HG03064 (cell line): ENCODE measurements around the gene TIAM2.

Experiments
- ATAC-seq: cut with Tn5 transposase; IDR thresholded peaks from one replicate; pipeline ENCODE4 v1.9.1; 2021; ENCODE audit warnings: low read depth; ENCODE audit not compliant: unreplicated experiment

The TIAM2 gene

GRCh38 chr6:155270561-155271091 is 275.5 kb downstream of the TIAM2 start:
- ATAC-seq = no peak

DNA sequence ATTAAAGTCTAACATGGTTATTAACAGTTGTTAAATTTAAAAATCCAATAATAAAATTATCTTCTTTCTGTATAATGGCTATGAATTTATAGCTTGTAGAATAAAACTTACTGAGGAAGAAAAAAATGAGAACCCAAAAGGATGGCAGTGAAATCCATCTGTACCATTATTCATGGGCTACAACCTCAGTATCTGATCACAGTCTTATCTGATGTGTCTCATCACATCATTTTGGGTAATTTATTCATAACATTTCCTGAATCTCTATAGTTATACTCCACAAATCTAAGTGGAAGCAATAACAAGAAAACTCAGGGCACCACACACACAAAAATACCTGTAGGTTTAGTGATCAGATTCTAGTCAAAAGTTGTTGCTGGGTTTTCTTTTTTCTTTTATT is 276.0 kb downstream of the TIAM2 start:
- no peak for ATAC-seq

- ATAC-seq = no peak
These were observed 277.5 kb downstream of the TIAM2 start for GRCh38 chr6:155272353-155273232.

GRCh38 chr6:155273431-155273830 is 278.3 kb downstream of the TIAM2 start:
- ATAC-seq = no peak

DNA sequence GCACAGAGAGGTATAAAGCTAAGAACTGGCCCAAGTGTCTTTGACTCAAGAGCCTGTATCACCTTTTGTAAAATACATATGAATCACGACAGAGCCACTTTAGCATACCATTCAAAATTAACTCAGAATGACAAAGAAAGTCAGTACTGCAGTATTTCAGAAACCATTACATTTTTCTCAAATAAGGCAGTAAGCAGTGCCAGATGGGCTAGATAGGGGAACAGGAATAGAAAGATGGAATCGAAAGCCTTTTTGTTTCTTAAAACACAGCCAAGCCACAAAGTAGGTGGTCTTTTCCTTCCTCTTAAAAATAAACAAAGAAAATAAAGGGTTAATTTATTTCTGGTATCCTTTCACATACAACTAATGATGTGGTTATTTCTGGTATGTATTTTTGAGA is 279.0 kb downstream of the TIAM2 start:
- no peak for ATAC-seq

DNA sequence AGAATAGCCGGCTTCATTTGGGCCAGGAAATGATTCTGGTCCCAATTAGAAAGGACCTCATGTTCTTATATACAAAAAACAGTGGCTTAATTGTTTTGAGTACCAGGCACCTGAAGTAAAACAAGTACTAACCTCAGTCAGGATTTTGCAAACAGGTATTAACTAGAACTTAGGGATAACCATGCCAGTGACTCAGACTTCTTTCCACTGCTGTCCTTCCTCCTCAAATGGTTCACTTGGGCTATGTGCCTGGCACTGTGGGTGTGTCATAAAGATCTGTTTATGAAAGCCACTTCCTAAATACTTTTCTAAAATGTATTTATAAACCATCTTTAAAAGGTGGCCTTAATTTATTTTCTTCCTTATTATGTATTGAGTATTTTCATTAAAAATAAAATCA is 279.4 kb downstream of the TIAM2 start:
- no peak for ATAC-seq

DNA sequence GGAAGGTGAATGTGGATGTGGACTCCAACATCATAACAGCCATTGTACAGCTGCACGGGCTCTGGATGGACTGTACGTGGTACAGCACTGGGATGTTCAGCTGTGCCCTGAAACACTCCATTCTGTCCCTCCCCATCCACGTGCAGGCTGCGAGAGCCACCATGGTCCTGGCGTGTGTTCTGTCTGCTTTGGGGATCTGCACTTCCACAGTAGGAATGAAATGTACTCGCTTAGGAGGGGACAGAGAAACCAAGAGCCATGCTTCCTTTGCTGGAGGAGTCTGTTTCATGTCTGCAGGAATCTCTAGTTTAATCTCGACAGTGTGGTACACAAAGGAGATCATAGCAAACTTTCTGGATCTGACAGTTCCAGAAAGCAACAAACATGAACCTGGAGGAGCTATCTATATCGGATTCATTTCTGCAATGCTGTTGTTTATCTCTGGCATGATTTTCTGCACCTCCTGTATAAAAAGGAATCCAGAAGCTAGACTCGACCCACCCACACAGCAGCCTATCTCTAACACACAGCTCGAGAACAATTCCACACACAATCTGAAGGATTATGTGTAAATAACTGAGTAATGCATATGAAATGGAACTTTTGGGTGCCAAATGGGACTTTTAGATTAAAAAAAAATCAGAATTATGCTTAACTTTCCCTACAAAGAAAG is 280.8 kb downstream of the TIAM2 start:
- ATAC-seq = no peak

- no peak for ATAC-seq
These were observed 281.5 kb downstream of the TIAM2 start for GRCh38 chr6:155276638-155277037.

DNA sequence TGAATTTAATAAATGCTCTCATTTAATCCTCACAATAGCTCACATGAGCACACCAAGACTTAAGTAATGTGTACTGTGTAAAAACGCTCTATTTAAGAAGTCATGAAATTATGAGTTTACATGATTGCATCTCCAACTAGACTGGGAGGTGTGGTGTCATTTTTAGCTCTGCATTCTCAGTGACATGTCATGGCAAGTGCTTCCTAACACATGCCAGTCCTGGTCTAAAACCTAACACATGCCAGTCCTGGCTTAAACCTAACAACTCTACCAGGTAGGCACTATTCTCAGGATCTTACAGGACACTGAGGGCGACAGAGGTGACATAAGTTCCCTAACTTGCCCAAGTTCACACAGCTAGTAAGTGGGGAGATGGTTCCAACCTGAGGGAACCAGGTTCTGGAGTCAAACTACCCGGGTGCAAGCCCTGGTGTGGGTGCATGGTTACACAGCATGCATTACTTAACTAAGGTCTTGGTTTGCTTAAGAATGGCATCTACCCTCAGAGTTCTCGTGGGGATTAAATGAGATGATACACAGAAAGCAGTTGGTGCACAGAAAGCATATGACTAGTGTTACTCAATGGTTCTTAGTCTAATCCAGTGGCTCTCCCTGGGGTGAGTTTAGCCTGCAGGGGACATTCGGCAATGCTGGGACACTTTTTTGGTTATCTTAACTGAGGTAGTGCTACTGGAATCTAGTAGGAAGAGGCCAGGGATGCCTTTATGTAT is 283.4 kb downstream of the TIAM2 start:
- ATAC-seq = no peak

DNA sequence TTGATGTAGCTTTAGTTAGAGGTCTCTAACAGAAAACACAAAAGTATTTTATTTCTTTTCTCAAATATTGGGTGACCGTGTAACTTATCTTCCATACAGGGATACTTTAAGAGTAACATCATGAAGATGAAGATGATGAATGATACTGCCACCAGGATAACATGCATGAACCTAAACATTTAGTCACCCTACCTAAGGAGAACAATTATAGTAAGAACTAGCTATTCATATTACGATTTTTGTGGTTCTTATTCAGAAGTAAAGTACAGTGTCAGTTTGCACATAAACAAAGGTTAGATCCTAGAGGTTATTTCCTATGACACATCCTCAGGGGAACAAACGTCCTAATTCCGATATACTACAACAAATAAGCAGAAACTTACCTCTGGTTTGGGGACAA is 289.7 kb downstream of the TIAM2 start:
- no peak for ATAC-seq

DNA sequence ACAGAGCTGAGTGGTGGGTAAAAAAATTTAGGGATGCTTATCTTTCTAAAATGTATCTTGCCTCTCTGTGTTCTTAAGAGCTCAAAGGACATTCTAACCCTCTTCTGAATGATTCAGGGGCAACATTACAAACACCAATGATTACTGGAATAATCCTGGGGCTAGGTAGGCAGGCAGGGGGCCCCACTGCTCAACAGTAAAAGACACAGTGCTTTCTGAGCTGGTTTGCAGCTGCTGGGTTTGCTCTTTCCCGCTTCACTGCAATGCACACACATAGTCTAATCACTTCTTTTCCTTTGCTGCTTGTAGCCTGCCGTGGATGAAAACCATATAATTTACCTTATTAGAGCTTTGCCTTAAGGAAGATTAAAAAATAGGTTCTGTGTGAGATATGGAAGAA is 292.6 kb downstream of the TIAM2 start:
- ATAC-seq = no peak

GRCh38 chr6:155290491-155290890 is 295.4 kb downstream of the TIAM2 start:
- ATAC-seq = no peak

DNA sequence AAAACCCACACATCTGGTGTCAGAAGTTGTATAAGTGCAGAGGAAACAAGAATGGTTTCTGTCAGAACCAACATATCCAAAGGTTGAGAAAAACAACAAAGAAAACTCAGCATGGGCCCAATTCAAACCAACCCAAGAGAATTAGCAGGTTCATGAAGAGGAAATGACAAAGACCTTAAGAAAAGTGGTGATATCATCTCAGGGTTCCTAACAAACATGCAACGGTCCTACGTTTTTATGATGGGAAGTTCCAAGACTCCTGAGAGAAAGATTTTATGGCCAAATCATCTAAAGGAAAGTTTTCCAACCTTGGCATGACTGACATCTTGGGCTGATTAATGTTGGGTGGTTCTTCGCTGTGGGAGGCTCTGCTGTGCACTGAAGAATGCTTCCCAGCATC is 296.2 kb downstream of the TIAM2 start:
- ATAC-seq = no peak

DNA sequence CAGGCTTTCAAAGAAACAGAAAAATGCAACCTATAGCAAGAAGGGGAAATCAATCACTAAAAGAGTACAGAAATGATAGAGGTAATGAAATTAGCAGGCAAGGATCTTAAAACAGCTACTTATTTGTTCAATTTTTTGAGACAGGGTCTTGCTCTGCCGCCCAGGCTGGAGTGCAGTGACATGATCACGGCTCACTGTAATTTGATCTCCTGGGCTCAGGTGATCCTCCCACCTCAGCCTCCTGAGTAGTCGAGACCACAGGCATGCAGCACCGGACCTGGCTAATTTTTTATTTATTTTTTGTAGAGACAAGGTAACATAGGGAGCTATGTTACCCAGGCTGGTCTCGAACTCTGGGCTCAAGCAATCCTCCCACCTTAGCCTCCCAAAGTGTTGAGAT is 297.6 kb downstream of the TIAM2 start:
- no peak for ATAC-seq

DNA sequence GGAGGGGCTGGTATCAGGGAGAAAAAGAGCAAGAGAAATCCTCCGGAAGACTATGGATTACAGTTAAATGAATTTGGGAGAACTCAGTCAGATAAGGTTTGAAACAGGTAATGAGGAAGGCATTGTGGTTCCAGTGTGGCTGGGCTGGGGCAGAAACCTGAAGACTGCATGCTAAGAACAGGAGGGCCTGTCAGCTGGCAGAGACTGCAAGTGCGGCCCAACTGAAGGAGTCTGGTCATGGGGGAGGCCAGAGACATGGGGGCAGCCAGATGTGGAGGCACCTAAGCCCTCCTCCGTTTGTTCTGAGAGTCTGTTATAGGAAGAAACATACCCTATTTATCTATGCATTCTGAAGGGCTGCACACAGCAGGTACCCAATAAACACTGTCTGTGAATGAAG is 302.6 kb downstream of the TIAM2 start:
- no peak for ATAC-seq

DNA sequence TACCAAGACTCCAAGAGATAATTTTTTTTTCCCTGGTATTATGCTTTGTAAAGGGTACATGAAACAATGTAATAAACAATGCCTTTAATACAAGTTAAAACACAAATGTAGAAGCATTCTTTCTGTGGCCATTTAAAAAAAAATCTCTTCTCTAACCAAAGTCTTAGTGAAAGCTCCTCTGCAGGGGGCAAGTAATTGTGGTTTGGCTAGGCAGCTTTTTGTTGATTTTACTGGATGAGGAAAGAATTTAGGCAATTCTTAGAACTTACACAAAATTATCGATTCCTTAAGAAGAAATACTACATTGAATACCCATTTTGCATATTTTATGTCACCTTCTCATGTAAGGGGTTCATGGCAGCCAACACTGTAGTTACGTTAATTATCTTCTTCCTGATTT is 306.8 kb downstream of the TIAM2 start:
- no peak for ATAC-seq

DNA sequence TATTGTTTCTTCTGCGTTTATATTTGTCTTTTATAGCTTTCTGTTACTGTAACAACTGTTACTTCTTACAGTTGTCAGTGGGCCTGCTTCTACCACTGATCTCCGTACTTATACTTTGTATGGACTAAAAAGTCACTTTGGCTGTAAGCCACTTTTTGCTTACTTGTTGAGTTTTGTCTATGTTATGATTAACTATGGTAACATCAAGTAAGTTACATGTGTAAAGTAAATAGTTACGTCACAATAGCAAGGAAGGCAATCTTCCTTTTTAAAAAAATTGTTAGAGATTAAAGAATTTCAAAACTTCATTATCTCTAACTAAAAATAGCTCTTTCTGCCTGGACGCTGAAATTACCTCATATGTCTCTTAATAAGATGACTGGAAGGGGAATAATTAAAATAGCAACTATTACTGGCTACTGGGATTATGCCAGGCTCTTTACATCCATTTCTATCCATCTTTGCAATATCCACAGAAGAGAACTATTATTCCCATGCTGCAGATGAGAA is 308.3 kb downstream of the TIAM2 start:
- no peak for ATAC-seq

DNA sequence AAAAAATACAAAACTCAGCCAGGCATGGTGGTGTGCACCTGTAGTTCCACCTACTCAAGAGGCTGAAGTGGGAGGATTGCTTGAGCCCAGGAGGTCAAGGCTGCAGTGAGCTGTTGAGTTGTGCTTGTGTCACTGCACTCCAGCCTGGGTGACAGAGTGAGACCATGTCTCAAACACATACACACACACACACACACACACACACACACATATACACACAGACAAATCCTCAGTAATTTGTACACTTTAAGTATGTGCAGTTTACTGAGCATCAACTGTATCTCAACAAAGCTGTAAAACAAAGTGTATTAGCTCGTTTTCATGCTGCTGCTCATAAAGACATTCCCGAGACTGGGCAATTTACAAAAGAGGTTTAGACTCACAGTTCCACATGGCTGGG is 311.8 kb downstream of the TIAM2 start:
- no peak for ATAC-seq
